GM10248 (cell line): ENCODE results near the gene MAST3.

ENCODE experiments used
- CTCF ChIA-PET: fragments of 300-600 bp; sonication (Branson Sonifier 250); formaldehyde crosslinking; extraction: SDS; loops from one replicate; lab custom pipeline; 2021; ENCODE audit warnings: antibody characterized with exemption; lab: Yijun Ruan, JAX
- POLR2A ChIA-PET: fragments of 350-650 bp; sonication (Branson Sonifier 250); formaldehyde crosslinking; extraction: SDS; loops from one replicate; lab custom pipeline; 2020; ENCODE audit warnings: antibody characterized with exemption; lab: Yijun Ruan, JAX
- DNase-seq: peaks from one replicate; pipeline ENCODE4 v3.0.0; 2012; ENCODE audit errors: extremely low spot score
- CTCF ChIP-seq: IDR thresholded peaks from 2 replicates; pipeline ENCODE4 v1.5.1; 2012; ENCODE audit warnings: mild to moderate bottlenecking, low read depth; ENCODE audit errors: extremely low read depth, missing control alignments, control extremely low read depth

MAST3 gene

DNA sequence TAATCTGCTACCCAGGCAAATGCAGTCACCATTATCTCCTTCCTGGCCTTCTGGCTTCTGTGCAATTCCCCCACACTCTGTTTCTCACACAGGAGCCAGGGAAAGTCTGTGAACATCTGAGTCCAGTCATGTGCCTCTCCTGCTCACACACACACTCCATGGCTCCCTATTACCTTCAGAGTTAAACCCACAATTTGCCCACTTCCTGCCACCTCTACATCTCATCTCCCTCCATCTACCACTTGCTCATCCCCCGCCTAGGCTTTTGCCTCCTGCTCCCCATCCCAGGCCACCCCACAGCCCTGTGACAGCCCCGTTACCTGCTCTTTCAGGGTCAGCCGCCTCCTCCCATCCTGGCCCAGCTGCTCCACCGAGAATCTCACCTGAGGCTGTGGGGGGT lies 24.4 kb upstream of the MAST3 start:
- ChIA-PET POLR2A (no interaction called here), CTCF (no interaction called here)
- TF ChIP-seq CTCF = no peak
- no peak for DNase-seq

- TF ChIP-seq CTCF = no peak
- no peak for DNase-seq
- ChIA-PET POLR2A (interaction anchor here (0.7 kb wide), 1 partner anchor 142 kb away, joined by 3 read pairs; the partner anchor contains the start of gene CCDC124), CTCF (interaction anchor here (1.7 kb wide), 1 partner anchor 29 kb away, joined by 3 read pairs; no protein-coding TSS in a partner anchor)
These were observed 23.4 kb upstream of the MAST3 start for GRCh38 chr19:18074192-18074591.

GRCh38 chr19:18083929-18084684 lies 13.5 kb upstream of the MAST3 start:
- ChIA-PET POLR2A (no interaction called here), CTCF (no interaction called here)
- DNase-seq = no peak
- no peak for TF ChIP-seq CTCF

- ChIA-PET POLR2A (no interaction called here), CTCF (interaction anchor here (1.9 kb wide), 1 partner anchor 66 kb away, joined by 7 read pairs; no protein-coding TSS in a partner anchor)
- DNase-seq = no peak
- TF ChIP-seq CTCF = no peak
These were observed 11.7 kb upstream of the MAST3 start for GRCh38 chr19:18085702-18086457.

GRCh38 chr19:18086590-18087138 lies 10.9 kb upstream of the MAST3 start, which contains the start of gene IL12RB1:
IL12RB1 (minus strand) TSS chr19:18086934; CDS start chr19:18086823, 111 bp downstream.
- DNase-seq = peak; percentile 66
- CTCF ChIA-PET = interaction anchor here (1.3 to 1.9 kb wide), 2 partner anchors 11 to 65 kb away, joined by 3 to 7 read pairs; partner anchors contain the start of gene MAST3

DNA sequence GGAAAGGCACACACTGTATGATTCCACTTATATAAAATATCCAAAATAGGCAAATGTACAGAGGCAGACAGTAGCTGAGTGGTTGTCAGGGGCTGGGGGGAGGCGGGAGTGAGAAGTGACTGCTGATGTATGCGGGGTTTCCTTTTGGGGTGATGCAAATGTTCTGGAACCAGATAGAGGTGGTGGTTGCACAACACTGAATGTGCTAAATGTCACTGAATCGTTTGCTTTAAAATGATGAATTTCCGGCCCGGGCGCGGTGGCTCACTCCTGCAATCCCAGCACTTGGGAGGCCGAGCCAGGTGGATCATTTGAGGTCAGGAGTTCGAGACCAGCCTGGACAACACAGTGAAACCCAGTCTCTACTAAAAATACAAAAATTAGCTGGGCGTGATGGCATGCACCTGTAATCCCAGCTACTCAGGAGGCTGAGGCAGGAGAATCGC lies 8.5 kb upstream of the MAST3 start:
- POLR2A ChIA-PET = interaction anchor here (0.6 to 0.7 kb wide), 3 partner anchors 10 to 224 kb away, joined by 3 to 7 read pairs (median 7); partner anchors contain the start of gene JUND
- peak; percentile 54 for DNase-seq
- CTCF ChIA-PET = interaction anchor here (1.2 to 2.1 kb wide), 4 partner anchors 20 to 30 kb away, joined by 3 to 6 read pairs (median 6); no protein-coding TSS in a partner anchor

More at GRCh38 chr19:18086590-18087138, 10.9 kb upstream of the MAST3 start, which contains the start of gene IL12RB1:
- no peak for TF ChIP-seq CTCF
- POLR2A ChIA-PET = interaction anchor here (1.0 kb wide), 1 partner anchor 14 kb away, joined by 5 read pairs; no protein-coding TSS in a partner anchor
